Activated naive CD8-positive, alpha-beta T cell treated with anti-CD3 and anti-CD28 coated beads, Interleukin-2, amount 10 ng/mL, durations not matched to agents 7 days and 5 days (primary cell): ENCODE measurements around the gene SCAPER. TPM values are rescaled to one million over a fixed set of nuclear protein-coding genes. Genes with fewer than 3 reads are reported as not detected.
A peak's percentile ranks its signal among the peaks of the same experiment; 100 is the strongest.
"Not testable (repeated sequence)": the region's sequence is repeated elsewhere in the genome, so short reads cannot be mapped to it uniquely, and the experiment has no call there.

Experiments used
- ATAC-seq: fragments of 150-1000 bp; cut with Tn5 transposase; one replicate; pipeline ENCODE4 v1.10.0; 2021; ENCODE audit warnings: low read depth, moderate library complexity
- POLR2A ChIA-PET: fragments of 350-600 bp; sonication (Branson Sonifier 250); formaldehyde crosslinking; loops from one replicate; lab custom pipeline; 2021; ENCODE audit warnings: antibody characterized with exemption; lab: Charles Lee
- DNase-seq: peaks from one replicate; pipeline ENCODE4 v3.0.0; 2021
- H3K27ac Mint-ChIP-seq: one replicate; pipeline ENCODE4 v1.8.0; 2022; ENCODE audit warnings: mild to moderate bottlenecking, mixed read lengths
- H3K27me3 Mint-ChIP-seq: one replicate; pipeline ENCODE4 v1.8.0; 2022; ENCODE audit warnings: mild to moderate bottlenecking, moderate library complexity, mixed read lengths
- H3K36me3 Mint-ChIP-seq: one replicate; pipeline ENCODE4 v1.8.0; 2021; ENCODE audit warnings: mild to moderate bottlenecking, mixed read lengths
- H3K4me1 Mint-ChIP-seq: one replicate; pipeline ENCODE4 v1.8.0; 2021; ENCODE audit warnings: mixed read lengths
- H3K4me3 Mint-ChIP-seq: one replicate; pipeline ENCODE4 v1.8.0; 2022; ENCODE audit warnings: mild to moderate bottlenecking, moderate library complexity, mixed read lengths
- H3K9me3 Mint-ChIP-seq: one replicate; pipeline ENCODE4 v1.8.0; 2021; ENCODE audit warnings: mixed read lengths
- microRNA-seq: library from miRNA; unstranded; fragments of <30 nt; microRNA quantifications from one replicate; pipeline ENCODE4 v1.2.0, GENCODE V29; 2022
- total RNA-seq, 2 experiments: library from RNA; stranded (reverse); gene quantifications; one replicate each; pipeline ENCODE4 v1.2.3, GENCODE V29; 2021

The SCAPER gene
- total RNA-seq, 2 experiments from 2014 or later: 38.0 to 44.8 TPM

GRCh38 chr15:76310475-76311099, 594.6 kb downstream of the SCAPER start:
- no peaks in the 10 kb centered on the region for H3K27me3 Mint-ChIP-seq
- ATAC-seq (no peak), DNase-seq (no peak)
- no peaks in the 10 kb centered on the region for H3K9me3 Mint-ChIP-seq
- H3K27ac Mint-ChIP-seq: peak overlapping the region; percentile 79
- peak overlapping the region; percentile 86 for H3K4me3 Mint-ChIP-seq
- H3K36me3 Mint-ChIP-seq: peaks cover 9% of the 10 kb centered on the region
- peaks cover 19% of the 10 kb centered on the region for H3K4me1 Mint-ChIP-seq
- POLR2A ChIA-PET: interaction anchor here (1.1 to 1.5 kb wide), 3 partner anchors 10 to 35 kb away, joined by 3 read pairs; no protein-coding TSS in a partner anchor

DNA sequence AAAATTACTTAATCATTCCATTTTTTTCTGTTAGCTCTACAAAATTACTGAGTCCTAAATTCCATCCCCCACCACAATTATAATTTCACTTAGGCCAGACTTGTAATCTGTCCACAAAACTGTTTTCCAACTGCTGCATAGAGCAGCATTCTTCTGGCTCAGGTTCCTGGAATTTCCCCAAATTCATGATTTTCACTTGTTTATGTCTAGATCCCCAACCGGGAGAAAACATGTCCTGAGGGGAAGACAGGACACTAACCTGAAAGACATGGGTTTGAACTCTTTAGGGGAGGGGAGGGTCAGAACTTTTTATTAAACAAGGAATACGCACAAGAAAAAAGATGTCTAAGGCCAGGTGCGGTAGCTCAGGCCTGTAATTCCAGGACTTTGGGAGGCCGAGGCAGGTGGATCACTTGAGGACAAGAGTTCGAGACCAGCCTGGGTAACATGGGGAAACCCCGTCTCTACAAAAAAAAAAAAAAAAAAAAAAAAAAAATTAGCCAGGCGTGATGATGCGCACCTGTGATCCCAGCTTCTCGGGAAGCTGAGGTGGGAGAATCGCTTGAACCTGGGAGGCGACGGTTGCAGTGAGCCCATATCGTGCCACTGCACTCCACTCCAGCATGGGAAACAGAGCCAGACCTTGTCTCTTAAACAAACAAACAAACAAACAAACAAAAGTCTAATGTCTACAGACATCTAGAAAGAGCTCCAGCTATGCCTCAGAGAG, 595.4 kb downstream of the SCAPER start:
- peaks cover 2% of the 10 kb centered on the region for H3K9me3 Mint-ChIP-seq
- POLR2A ChIA-PET: no interaction called here
- peaks cover 13% of the 10 kb centered on the region for H3K36me3 Mint-ChIP-seq
- peaks cover 19% of the 10 kb centered on the region for H3K4me1 Mint-ChIP-seq
- no peak overlapping the region for H3K27ac Mint-ChIP-seq
- no peak for ATAC-seq
- DNase-seq: no peak
- peak overlapping the region; percentile 86 for H3K4me3 Mint-ChIP-seq
- H3K27me3 Mint-ChIP-seq: no peaks in the 10 kb centered on the region

DNA sequence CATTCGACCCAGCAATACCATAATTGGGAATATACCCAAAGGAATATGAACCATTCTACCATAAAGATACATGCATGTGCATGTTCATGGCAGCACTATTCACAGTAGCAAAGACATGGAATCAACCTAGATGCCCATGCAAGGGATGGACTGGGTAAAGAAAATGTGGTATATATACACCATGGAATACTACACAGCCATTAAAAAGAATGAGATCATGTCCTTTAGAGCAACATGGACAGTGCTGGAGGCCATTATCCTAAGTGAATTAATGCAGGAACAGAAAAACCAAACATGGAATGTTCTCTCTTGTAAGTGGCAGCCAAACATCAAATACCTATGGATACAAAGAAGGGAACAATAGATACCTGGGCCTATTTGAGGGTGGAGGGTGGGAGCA, 601.2 kb downstream of the SCAPER start:
- no peak for ATAC-seq
- Mint-ChIP-seq H3K27me3 (no peaks in the 10 kb centered on the region), H3K4me1 (peaks cover 12% of the 10 kb centered on the region), H3K9me3 (peaks cover 2% of the 10 kb centered on the region), H3K27ac (no peak overlapping the region), H3K4me3 (no peak overlapping the region), H3K36me3 (peaks cover 14% of the 10 kb centered on the region)
- no peak for DNase-seq
- POLR2A ChIA-PET: no interaction called here

DNA sequence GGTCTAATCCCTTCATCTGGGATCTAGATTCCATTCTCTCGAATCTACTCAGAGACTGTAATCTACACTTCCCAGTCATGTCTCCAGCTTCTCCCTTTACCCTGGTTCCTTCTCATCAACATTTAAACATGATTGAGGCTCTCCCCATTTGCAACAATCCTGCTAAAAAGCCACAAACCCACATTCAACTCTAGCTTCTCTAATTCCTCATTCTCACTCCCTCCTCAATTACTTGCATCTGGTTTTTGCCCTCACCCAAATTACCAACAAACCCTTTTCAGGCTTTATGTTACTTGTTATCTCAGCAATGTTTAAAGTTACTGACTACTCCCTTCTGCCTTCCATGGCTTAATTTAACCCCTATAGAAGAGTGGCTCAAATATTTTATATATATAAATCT, 605.4 kb downstream of the SCAPER start:
- H3K27me3 Mint-ChIP-seq: no peaks in the 10 kb centered on the region
- DNase-seq (no peak), ATAC-seq (no peak)
- no peaks in the 10 kb centered on the region for H3K9me3 Mint-ChIP-seq
- POLR2A ChIA-PET: no interaction called here
- H3K27ac Mint-ChIP-seq: no peak overlapping the region
- peaks cover 8% of the 10 kb centered on the region for H3K4me1 Mint-ChIP-seq
- no peak overlapping the region for H3K4me3 Mint-ChIP-seq
- H3K36me3 Mint-ChIP-seq: peaks cover 12% of the 10 kb centered on the region

DNA sequence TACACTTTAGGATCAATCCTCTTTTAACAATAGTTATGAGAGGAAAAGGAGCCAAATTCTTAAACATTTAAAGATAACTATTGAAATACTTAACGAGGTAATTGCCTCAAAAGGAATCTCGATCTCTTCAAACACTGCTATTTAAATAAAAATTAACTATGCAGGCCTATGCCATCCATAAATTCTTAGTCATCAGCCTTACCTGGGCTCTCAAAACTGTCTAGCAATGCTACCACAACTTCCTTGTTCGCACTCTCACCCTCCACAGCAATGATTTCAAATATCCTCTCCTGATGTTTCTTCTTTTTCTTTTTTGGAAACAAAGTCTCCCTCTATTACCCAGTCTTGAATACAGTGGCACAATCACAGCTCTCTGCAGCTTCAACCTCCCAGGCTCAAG, 606.2 kb downstream of the SCAPER start:
- no peaks in the 10 kb centered on the region for H3K9me3 Mint-ChIP-seq
- peaks cover 8% of the 10 kb centered on the region for H3K4me1 Mint-ChIP-seq
- no peak overlapping the region for H3K27ac Mint-ChIP-seq
- no peak overlapping the region for H3K4me3 Mint-ChIP-seq
- DNase-seq: no peak
- H3K36me3 Mint-ChIP-seq: peaks cover 7% of the 10 kb centered on the region
- no peaks in the 10 kb centered on the region for H3K27me3 Mint-ChIP-seq
- ATAC-seq: no peak
- POLR2A ChIA-PET: no interaction called here

GRCh38 chr15:76297951-76298350, 607.2 kb downstream of the SCAPER start:
- Mint-ChIP-seq H3K4me1 (peaks cover 12% of the 10 kb centered on the region), H3K36me3 (peaks cover 12% of the 10 kb centered on the region)
- H3K27me3 Mint-ChIP-seq, H3K9me3 Mint-ChIP-seq, H3K27ac Mint-ChIP-seq, DNase-seq, H3K4me3 Mint-ChIP-seq, ATAC-seq, POLR2A ChIA-PET: not testable (repeated sequence)

Small RNAs within 50 kb of the gene (microRNA-seq; reads per million reads assigned to microRNA genes)
- not detected for gene MIR3713

Other genes starting within 250 kb of the SCAPER start
- gene RCN2, start 26.4 kb upstream of the SCAPER start, total RNA-seq: 10 to 100 TPM; 29.6 TPM
- 100 to 1,000 TPM; 238 to 241 TPM for gene PSTPIP1, start 89.8 kb upstream of the SCAPER start, total RNA-seq
- 10 to 100 TPM; 18.0 to 23.4 TPM for gene TSPAN3, start 165.8 kb upstream of the SCAPER start, total RNA-seq